ENCODE results near the gene HDHD5.

The HDHD5 gene

DNA sequence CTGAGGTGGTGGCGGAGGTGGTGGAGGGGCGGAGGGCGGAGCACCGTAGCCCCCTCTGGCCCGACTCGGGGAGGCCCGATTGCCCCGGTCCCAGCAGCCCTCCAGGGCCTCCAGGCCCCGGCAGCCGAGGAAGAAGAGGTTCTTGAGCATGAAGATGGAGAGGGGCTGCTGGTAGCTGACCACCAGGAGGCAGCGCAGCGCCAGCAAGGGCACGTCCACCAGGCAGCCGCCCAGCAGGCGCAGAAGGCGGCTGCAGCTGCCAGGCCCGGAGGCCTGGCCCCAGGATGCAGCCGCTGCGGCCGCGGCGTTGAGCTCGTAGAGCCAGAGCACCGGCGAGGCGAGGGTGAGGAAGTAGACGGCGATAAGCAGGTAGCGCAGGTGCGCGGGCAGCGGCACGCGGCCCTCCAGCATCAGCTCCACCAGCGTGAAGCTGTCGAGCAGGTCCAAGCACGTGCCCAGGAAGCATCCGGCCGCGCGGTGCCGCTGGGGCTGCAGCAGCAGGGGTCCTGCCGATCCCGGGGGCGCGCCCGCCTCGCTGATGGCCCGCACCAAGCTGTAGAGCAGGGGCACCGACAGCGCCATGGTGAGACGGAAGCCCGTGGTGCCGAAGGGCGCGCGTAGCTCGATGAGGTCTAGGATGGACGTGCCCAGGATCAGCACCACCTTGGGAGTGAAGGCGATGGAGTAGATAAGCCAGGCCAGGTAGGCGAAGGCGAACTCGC lies 39.4 kb downstream of the HDHD5 start:
- no peak for ATAC-seq

DNA sequence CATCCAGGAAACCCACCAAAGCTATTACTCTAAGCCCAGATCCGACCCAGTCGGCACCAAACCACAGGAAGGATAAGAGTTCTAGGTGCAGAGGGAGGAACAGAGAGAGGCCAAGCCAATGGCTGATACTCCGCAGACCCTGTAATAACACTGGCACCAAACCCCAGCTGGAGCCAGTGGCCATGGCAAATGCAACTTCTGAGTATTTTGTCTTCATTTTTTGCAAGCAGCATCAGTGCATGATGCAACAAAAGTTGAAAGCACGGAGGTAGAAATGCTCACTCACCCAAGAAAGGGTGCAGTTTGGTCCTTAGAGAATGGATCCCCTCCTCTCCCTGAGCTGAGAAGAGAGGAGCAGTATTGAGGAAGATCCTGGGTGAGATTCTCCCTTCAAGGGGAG lies 40.7 kb downstream of the HDHD5 start:
- ATAC-seq = no peak

DNA sequence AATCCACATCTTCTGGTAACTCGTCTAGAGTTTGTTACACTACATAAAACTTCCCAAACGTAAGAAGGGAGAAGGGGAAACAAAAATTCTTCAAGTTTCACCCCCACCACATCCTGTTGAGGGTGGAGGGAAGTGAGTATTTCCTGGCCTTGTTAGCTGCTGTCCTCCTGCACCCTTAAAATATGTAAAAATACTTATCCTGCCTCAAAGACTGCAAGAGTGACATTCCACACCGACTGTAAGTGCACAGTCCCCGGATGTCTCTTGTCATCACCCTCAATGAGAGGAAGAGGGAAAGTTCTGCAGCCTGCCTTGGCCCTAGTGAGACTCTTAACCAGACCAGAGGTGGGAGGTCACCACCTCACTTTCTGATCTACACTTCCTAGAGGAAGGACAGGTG lies 41.2 kb downstream of the HDHD5 start:
- ATAC-seq = no peak

DNA sequence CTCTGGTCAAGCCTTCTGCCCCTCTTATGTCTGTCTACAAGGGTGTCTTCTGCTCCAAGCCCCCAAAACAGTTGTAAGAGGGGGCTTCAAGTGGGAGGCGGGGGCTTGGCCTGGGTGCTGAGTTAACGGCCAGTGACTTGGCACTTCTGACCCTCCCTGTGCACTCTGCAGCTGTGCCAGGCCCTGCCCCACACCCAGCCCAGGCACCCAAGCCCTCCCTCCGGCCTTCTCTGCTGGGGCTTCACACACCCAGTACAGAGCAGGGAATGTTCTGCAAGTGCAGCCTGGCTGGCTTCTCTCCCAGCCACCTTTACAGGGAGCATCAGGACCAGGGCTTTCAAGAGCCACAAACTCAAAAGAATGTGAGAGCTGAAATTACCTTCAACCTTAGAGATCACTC lies 41.7 kb downstream of the HDHD5 start:
- no peak for ATAC-seq

DNA sequence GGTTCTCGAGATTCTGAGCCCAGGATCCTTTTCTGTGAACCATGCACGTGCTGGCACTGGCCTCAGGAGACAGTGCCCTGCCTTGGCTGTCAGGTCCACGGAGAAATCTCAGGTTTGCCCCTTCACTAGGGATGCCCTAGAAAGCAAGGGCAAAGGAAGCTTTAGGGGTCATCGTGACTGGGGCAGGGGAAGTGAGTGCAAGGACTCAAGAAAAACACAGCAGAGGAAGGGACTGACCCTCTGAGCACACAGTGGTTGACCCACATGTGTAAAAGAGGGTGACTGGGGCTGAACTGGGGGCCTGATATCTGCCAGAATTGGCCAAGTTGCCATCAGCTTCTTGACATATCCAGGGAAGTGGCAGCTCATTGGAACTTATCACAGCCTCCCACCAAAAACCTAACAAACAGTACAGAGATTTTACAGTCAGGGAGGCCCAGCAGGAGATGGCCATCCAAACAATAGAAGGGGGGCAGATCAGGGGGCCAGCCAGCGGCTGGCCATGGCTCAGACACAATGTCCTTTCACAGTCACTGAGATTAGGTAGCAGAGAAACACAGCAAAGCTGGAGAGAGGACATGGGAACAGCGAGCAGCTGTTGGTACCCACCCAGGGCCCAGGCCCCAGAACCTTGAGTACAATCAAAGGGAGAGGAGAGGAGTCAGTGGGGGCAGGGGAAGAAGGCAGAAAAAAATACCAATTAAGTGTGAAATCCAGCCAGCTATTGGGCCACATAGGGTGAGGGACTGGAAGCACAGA lies 42.3 kb downstream of the HDHD5 start:
- no peak for ATAC-seq

DNA sequence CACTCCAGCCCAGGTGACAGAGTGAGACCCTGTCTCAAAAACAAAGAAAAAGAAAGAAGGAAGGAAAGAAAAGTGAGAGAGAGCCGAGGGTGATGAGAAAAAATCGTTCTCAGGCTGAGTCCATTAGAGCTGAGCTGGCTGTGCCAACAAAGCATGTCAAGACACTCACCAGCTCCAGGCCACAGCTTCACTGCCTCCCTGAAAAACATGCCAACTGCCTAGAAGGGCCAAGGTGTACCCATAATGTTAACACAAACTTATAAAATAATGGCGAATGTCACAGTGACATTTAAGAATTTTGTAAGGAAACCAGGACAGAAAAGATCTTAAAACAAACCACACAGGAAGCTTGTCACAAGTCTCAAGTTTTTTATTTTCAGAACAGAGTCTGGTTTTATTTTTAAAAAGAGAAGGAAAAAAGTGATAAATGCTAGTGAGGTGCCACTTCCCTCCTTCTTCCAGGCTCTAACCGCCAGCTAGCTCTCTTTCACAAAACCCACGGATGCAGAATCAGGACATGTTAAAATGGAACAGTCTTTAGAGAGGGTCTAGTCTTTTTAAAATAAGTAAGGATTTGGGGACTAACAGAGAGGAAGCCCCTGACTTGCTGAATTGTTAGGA lies 43.0 kb downstream of the HDHD5 start:
- ATAC-seq = no peak

DNA sequence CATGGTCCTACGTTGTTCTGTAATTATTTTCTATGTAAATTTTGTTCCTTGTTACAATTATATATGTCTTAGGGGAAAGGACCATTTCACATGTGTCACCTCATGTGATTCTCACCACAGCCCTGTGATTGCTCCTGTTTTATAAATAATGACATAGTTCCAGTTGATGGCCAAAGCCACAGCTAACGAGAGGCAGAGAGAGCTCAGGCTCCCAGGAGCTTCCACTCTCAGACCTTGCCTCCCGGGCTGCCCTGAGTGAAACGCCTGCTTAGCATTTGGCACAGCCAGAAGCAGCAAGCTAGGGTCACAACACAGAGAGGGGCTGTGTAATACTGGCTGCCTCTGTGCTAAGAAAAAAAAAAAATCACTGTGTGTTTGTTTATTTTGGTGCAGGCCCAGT lies 43.8 kb downstream of the HDHD5 start:
- ATAC-seq = no peak

DNA sequence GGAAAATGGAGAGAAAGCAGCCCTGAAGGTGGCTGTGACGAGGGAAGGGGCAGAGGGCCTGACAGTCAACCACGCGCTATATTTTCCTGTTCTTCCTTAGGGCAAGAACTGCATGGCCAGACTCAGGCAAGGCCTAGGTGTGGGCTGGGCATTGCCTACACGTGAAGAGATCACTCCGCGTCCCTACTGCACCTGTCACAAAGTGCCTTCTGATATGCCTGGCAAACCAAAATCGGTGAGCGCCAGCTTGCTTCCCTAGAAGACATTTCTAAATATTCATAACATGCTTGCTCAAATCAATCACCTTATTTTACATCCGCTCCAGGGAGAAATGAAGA lies 44.2 kb downstream of the HDHD5 start:
- no peak for ATAC-seq

DNA sequence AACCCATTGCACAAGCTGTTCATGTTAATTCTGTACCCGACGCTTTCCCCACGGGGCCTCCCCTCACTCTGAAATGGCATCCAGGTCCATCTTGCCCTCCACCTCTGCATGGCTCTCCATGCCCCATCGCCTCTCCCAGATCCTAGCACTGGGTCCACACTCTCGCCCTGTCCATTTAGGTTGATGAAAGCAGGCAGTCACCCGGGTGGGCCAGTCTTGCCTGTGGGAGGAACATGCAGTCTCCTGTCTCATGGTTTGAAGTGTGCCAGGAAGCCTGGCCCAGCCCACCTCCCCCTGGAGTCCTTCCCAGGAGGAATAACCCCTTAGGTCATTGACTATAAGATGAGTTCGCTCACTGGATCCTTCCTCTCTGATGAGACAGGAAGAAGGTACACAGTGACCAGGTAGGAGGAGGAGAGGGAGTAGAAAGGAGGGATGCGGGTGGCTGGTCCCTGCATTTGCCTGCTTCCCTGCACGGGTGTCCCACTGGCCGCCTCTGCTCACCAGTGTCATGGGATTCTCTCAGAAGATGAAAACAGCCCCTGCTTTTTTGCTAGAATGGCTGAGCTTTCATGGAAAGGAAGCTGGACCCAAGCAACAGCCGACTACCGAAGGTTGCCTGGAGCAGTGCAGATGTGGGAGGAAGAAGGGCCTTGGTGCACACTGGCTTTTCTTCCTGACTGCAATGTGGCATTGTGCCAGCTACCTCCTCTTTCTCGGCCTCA lies 44.7 kb downstream of the HDHD5 start:
- ATAC-seq = no peak

DNA sequence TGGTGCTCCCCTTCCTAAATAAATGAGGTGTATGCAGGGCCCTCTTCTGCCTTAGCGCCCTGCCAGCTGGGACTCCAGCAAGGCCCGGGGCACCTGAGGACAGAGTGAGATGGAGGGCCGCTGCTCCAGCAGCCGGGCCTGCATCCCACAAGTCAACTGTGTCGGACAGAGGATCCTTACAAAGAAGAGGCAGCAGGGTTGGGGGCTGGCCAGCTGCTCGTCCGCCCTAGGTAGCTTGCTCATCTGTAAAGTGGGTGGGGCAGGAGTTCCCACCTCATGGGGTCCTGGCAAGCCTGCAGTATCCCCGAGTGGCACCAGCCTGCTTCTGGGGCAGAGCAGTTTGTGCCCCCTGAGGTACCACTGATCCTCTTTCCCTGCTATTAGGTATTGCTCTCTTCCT lies 45.5 kb downstream of the HDHD5 start:
- no peak for ATAC-seq

DNA sequence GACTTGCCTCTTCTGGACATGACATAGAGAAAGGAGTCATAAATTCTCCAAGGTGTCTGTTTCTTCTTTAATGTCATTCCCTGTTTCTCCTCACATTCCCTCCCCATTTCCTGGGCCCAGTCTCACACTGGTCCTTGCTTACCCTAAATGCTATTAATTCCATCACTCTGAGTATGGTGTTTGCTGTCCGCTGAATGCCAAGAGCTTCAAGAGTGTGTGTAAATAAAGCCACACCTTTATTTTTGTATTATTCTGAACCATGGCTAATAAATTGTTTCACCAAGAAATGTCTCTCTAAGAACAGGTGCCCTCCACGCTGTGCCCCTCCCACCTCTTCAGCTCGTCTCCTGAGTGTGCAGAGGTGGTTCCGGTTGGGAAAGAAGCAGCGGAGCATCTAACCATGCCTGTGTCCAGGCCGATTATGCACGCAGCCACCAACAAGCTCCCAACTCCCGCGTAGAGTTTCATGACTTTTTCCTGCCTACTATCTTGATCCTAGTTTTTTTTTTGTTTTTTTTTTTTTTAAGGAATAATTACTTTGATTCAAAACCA lies 46.5 kb downstream of the HDHD5 start:
- no peak for ATAC-seq

DNA sequence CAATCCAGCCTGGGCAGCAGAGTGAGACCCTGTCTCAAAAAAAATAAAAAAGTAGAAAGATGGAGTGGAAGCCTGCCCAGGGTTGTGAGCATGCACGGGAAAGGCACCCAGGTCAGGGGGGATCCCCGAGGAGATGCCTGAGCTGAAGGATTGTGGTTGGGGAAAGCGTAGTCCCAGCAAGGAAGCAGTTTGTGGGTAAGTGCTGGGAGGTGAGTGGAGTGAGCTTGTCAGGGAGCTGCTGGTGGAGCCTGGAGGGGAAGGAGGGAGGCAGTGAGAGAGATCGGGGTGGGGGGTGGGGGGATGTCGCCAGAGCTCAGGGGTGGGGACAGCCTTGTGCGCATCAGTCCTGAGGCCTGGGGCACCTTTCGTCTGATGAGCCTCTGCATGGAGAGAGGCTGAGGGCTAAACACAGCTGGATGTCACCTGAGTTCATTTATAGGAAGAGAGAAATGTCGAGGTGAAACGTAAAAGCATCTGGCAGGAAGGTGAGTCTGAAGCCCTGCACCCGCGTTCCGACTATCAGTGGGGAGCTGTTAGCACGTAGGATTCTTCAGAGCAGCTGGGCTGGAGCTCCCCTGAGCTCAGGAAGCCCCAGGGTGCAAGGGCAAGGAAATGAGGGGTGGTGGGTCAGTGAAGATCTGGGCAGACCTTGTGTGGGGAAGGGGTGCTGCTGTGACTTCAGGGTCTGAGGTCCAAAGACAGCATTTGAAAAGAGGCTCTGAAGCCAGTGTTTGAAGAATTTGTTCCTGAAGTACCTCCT lies 48.1 kb downstream of the HDHD5 start:
- no peak for ATAC-seq

DNA sequence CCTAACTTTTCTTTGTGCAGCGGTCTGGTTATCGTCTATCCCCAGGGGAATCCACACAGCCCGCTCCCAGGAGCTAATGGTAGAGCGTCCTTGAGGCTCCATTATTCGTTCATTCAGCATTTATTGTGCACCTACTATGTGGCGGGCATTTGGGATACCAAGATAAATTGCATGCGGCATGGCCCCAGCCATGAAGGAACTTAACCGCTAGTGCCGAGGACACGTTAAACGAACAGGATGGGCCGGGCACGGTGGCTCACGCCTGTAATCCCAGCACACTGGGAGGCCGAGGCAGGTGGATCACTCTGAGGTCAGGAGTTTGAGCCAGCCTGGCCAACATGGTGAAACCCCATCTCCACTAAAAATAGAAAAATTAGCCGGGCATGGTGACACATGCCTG lies 49.1 kb downstream of the HDHD5 start:
- ATAC-seq = no peak

DNA sequence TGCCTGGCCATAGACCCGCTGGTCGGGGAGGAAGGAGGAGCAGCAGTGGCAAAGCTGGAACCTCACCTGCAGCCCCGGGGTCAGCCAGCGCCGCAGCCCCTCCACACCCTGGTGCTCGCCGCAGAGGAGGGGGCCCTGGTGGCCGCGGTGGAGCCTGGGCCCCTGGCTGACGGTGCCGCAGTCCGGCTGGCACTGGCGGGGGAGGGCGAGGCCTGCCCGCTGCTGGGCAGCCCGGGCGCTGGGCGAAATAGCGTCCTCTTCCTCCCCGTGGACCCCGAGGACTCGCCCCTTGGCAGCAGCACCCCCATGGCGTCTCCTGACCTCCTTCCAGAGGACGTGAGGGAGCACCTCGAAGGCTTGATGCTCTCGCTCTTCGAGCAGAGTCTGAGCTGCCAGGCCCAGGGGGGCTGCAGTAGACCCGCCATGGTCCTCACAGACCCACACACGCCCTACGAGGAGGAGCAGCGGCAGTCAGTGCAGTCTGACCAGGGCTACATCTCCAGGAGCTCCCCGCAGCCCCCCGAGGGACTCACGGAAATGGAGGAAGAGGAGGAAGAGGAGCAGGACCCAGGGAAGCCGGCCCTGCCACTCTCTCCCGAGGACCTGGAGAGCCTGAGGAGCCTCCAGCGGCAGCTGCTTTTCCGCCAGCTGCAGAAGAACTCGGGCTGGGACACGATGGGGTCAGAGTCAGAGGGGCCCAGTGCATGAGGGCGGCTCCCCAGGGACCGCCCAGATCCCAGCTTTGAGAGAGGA lies 49.8 kb downstream of the HDHD5 start:
- no peak for ATAC-seq

DNA sequence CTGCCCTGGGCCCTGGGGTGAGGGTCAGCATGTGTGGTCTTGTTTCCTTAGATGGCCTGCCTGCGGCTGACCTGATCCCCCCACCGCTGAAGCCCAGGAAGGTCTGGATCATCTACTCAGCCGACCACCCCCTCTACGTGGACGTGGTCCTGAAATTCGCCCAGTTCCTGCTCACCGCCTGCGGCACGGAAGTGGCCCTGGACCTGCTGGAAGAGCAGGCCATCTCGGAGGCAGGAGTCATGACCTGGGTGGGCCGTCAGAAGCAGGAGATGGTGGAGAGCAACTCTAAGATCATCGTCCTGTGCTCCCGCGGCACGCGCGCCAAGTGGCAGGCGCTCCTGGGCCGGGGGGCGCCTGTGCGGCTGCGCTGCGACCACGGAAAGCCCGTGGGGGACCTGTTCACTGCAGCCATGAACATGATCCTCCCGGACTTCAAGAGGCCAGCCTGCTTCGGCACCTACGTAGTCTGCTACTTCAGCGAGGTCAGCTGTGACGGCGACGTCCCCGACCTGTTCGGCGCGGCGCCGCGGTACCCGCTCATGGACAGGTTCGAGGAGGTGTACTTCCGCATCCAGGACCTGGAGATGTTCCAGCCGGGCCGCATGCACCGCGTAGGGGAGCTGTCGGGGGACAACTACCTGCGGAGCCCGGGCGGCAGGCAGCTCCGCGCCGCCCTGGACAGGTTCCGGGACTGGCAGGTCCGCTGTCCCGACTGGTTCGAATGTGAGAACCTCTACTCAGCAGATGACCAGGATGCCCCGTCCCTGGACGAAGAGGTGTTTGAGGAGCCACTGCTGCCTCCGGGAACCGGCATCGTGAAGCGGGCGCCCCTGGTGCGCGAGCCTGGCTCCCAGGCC lies 50.6 kb downstream of the HDHD5 start:
- no peak for ATAC-seq

DNA sequence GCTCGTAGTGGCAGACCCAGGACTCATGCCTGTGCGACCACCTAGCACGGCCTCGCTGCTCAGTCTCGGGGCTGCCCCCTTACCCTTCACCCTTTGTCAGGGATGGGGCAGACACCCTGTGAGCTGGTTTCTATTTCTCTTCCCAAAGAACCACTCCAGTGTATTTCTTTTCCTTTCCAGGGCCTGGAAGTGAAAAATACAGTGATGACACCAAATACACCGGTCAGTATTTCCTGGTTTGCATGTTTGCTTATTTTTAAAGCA lies 51.6 kb downstream of the HDHD5 start:
- no peak for ATAC-seq

DNA sequence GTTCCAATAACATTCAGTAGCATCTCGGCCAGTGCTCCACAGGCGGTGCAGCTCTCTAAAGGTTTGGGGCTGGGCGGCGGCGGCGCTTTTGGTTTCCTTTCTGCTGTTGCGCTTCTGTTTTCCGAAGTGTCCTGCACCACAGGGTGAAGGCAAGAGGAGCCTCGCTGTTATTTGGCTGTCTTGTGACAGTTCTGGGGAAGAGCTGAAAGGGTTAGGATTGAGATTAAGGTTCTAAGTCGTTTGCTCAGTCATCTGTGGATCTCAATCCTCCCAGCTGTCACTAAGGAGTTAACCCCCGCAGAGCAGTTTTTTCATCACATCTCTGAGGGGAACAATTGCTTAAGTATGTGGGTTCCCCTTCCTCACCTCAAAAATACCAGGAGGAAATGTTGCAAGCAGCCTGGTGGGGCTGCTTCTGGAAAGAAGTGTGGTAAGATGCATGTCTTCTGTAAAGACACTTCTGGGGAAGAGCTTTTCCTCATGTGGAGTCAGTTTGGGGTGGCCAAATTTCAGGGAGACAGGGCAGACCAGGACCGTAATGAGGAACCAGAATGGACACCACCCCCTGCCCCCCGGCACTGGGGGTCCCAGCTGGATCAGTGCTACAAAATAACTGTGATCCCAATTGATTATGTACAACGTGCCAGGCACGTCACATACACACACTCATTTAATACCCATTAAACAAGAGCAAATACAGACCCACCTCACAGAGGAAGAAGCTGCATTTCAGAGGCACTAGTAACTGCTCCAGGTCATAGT lies 52.1 kb downstream of the HDHD5 start:
- ATAC-seq = peak in 1 of 2 donors; percentile 41

DNA sequence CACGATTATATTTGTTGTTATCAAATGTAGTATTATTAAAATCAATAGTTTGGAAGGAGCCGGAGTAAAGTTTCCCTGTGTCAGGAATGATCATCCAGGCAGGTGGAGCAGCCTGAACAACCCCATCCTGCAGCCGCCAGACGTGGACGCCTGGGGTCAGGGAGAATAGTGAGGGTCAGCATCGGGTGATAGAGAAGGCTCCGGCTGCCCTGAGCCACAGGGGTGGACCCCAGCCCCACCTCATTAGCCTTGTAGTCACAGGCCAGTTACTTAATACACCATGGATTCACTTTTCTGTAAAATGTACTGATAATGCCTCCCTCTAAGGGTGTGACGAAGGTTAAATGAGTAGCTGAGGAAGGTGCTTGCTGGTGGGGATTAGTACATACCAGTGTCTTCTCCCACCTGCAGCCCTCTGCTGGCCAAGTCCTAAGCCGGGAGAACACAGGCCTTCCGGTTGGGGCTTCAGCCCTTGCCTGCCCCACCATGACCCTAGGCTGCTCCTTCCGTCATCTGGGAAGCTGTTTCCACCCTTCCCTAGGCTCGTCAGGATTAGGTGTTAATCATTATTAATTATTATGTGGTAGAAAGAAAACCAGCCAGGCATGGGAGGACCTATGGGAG lies 52.8 kb downstream of the HDHD5 start:
- no peak for ATAC-seq

All from activated CD4-positive, CD25-positive, alpha-beta regulatory T cell treated with anti-CD3 and anti-CD28 coated beads, Interleukin-2, amount 50 U/mL, for 24 hours (primary cell).